HEK293 (cell line): Measurements from ENCODE around the gene OR1I1.

ENCODE experiments used
- CTCF ChIA-PET: fragments of 350-600 bp; formaldehyde crosslinking; extraction: SDS; loops from one replicate; lab custom pipeline; 2021; ENCODE audit warnings: antibody characterized with exemption; lab: Yijun Ruan, JAX
- POLR2A ChIA-PET: fragments of 300-600 bp; formaldehyde crosslinking; extraction: SDS; loops from one replicate; lab custom pipeline; 2020; ENCODE audit warnings: antibody characterized with exemption, inconsistent platforms; lab: Yijun Ruan, JAX
- H3K27ac ChIP-seq: fragments of 200-500 bp; sonication (Bioruptor generic); 2 replicates; pipeline ENCODE4 v1.5.1; 2014; ENCODE audit warnings: low read depth, low read length, control low read depth, inconsistent platforms; ENCODE audit errors: extremely low read depth
- H3K36me3 ChIP-seq, 2 experiments: fragments of 200-500 bp in 1 of 2; sonication (Bioruptor generic) in 1 of 2; 1 replicate in 1 of 2; 2 replicates in 1 of 2; pipeline ENCODE4 v1.5.1; 2014 to 2017; ENCODE audit warnings: inconsistent platforms in 2 of 2, low read length in 2 of 2; ENCODE audit not compliant: control insufficient read depth in 2 of 2, insufficient read depth in 1 of 2
- H3K4me1 ChIP-seq: fragments of 200-500 bp; sonication (Bioruptor generic); 2 replicates; pipeline ENCODE4 v1.5.1; 2014; ENCODE audit warnings: mild to moderate bottlenecking, low read length, inconsistent platforms; ENCODE audit not compliant: control insufficient read depth, insufficient read depth
- H3K4me3 ChIP-seq: 2 replicates; pipeline ENCODE4 v1.5.1; 2011; ENCODE audit warnings: low read depth, mild to moderate bottlenecking, control low read depth, low read length, moderate library complexity
- H3K9me3 ChIP-seq: fragments of 200-500 bp; sonication (Bioruptor generic); 2 replicates; pipeline ENCODE4 v1.5.1; 2014; ENCODE audit warnings: low read depth, low read length, inconsistent platforms; ENCODE audit not compliant: control insufficient read depth, insufficient read depth
- GLIS1 ChIP-seq: fragments of 450-650 bp; formaldehyde crosslinking; IDR thresholded peaks from 2 replicates; pipeline ENCODE4 v1.5.1; 2016; ENCODE audit warnings: missing biosample characterization, missing genetic modification characterization
- HOXA7 ChIP-seq: sonication (generic); formaldehyde crosslinking; IDR thresholded peaks from 2 replicates; pipeline ENCODE4 v1.8.1; 2022; ENCODE audit warnings: missing genetic modification reagents, borderline replicate concordance
- HOXC10 ChIP-seq: sonication (generic); formaldehyde crosslinking; IDR thresholded peaks from 2 replicates; pipeline ENCODE4 v1.8.1; 2023; ENCODE audit warnings: mild to moderate bottlenecking, missing genetic modification reagents
- KLF9 ChIP-seq: fragments of 450-650 bp; formaldehyde crosslinking; IDR thresholded peaks from 2 replicates; pipeline ENCODE4 v1.5.1; 2016; ENCODE audit warnings: missing biosample characterization, missing genetic modification characterization, low read depth
- PRDM1 ChIP-seq: fragments of 450-650 bp; formaldehyde crosslinking; IDR thresholded peaks from 2 replicates; pipeline ENCODE4; 2016; ENCODE audit warnings: missing biosample characterization, missing genetic modification characterization
- REPIN1 ChIP-seq: fragments of 450-650 bp; formaldehyde crosslinking; IDR thresholded peaks from 2 replicates; pipeline ENCODE4 v1.5.1; 2017; ENCODE audit warnings: missing biosample characterization, missing genetic modification characterization, low read depth
- SCRT1 ChIP-seq: fragments of 450-650 bp; formaldehyde crosslinking; IDR thresholded peaks from 2 replicates; pipeline ENCODE4 v1.5.1; 2016; ENCODE audit warnings: missing biosample characterization, missing genetic modification characterization, borderline replicate concordance
- SP2 ChIP-seq: fragments of 450-650 bp; formaldehyde crosslinking; IDR thresholded peaks from 2 replicates; pipeline ENCODE4 v1.5.1; 2016; ENCODE audit warnings: missing biosample characterization, missing genetic modification characterization
- ZBTB21 ChIP-seq: fragments of 450-650 bp; formaldehyde crosslinking; IDR thresholded peaks from 2 replicates; pipeline ENCODE4 v1.5.1; 2017; ENCODE audit warnings: missing biosample characterization, missing genetic modification characterization
- ZFHX2 ChIP-seq: fragments of 450-650 bp; formaldehyde crosslinking; conservative IDR thresholded peaks from 2 replicates; pipeline ENCODE4 v1.5.1; 2016; ENCODE audit warnings: missing biosample characterization, missing genetic modification characterization
- ZFP41 ChIP-seq: fragments of 450-650 bp; formaldehyde crosslinking; IDR thresholded peaks from 2 replicates; pipeline ENCODE4 v1.5.1; 2016; ENCODE audit warnings: missing biosample characterization, missing genetic modification characterization, borderline replicate concordance
- ZFP69B ChIP-seq: fragments of 450-650 bp; formaldehyde crosslinking; IDR thresholded peaks from 2 replicates; pipeline ENCODE4 v1.5.1; 2016; ENCODE audit warnings: missing biosample characterization, missing genetic modification characterization
- ZIC2 ChIP-seq: fragments of 450-650 bp; formaldehyde crosslinking; IDR thresholded peaks from 2 replicates; pipeline ENCODE4 v1.5.1; 2016; ENCODE audit warnings: missing biosample characterization, missing genetic modification characterization
- ZNF10 ChIP-seq: fragments of 450-650 bp; formaldehyde crosslinking; IDR thresholded peaks from 2 replicates; pipeline ENCODE4 v1.5.1; 2017; ENCODE audit warnings: missing biosample characterization, missing genetic modification characterization
- ZNF132 ChIP-seq: fragments of 450-650 bp; formaldehyde crosslinking; IDR thresholded peaks from 2 replicates; pipeline ENCODE4 v1.5.1; 2017; ENCODE audit warnings: missing biosample characterization, missing genetic modification characterization, borderline replicate concordance
- ZNF175 ChIP-seq: fragments of 450-650 bp; formaldehyde crosslinking; IDR thresholded peaks from 2 replicates; pipeline ENCODE4 v1.5.1; 2016; ENCODE audit warnings: missing biosample characterization, missing genetic modification characterization
- ZNF184 ChIP-seq: fragments of 450-650 bp; IDR thresholded peaks from 2 replicates; pipeline ENCODE4 v1.5.1; 2018; ENCODE audit warnings: missing biosample characterization, mild to moderate bottlenecking, missing genetic modification characterization
- ZNF274 ChIP-seq, 2 experiments: fragments of 200-500 bp in 1 of 2; fragments of 450-650 bp in 1 of 2; sonication (Bioruptor generic) in 1 of 2; formaldehyde crosslinking in 1 of 2; IDR thresholded peaks; 2 replicates each; pipeline versions ENCODE4 v1.5.1 to v1.6.1; 2014 to 2016; ENCODE audit warnings: borderline replicate concordance in 1 of 2, inconsistent platforms in 1 of 2, low read length in 1 of 2, missing biosample characterization in 1 of 2, missing genetic modification characterization in 1 of 2
- ZNF341 ChIP-seq: fragments of 450-650 bp; formaldehyde crosslinking; IDR thresholded peaks from 2 replicates; pipeline ENCODE4; 2016; ENCODE audit warnings: low read depth, missing biosample characterization, missing genetic modification characterization
- ZNF366 ChIP-seq: fragments of 450-650 bp; formaldehyde crosslinking; conservative IDR thresholded peaks from 2 replicates; pipeline ENCODE4 v1.5.1; 2016; ENCODE audit warnings: missing biosample characterization, missing genetic modification characterization
- ZNF404 ChIP-seq: fragments of 450-650 bp; formaldehyde crosslinking; IDR thresholded peaks from 2 replicates; pipeline ENCODE4 v1.5.1; 2017; ENCODE audit warnings: missing biosample characterization, missing genetic modification characterization
- ZNF501 ChIP-seq: fragments of 450-650 bp; formaldehyde crosslinking; IDR thresholded peaks from 2 replicates; pipeline ENCODE4 v1.5.1; 2016; ENCODE audit warnings: missing biosample characterization, missing genetic modification characterization
- ZNF585B ChIP-seq: fragments of 450-650 bp; formaldehyde crosslinking; IDR thresholded peaks from 2 replicates; pipeline ENCODE4 v1.5.1; 2016; ENCODE audit warnings: missing biosample characterization, missing genetic modification characterization
- ZNF624 ChIP-seq: fragments of 450-650 bp; formaldehyde crosslinking; IDR thresholded peaks from 2 replicates; pipeline ENCODE4 v1.5.1; 2017; ENCODE audit warnings: missing biosample characterization, missing genetic modification characterization
- ZNF670 ChIP-seq: fragments of 450-650 bp; formaldehyde crosslinking; IDR thresholded peaks from 2 replicates; pipeline ENCODE4 v1.5.1; 2016; ENCODE audit warnings: missing biosample characterization, missing genetic modification characterization, low read depth
- ZNF692 ChIP-seq: fragments of 450-650 bp; formaldehyde crosslinking; IDR thresholded peaks from 2 replicates; pipeline ENCODE4 v1.5.1; 2016; ENCODE audit warnings: missing biosample characterization, missing genetic modification characterization
- ZNF76 ChIP-seq: fragments of 450-650 bp; formaldehyde crosslinking; IDR thresholded peaks from 2 replicates; pipeline ENCODE4; 2016; ENCODE audit warnings: low read depth, missing biosample characterization, missing genetic modification characterization, borderline replicate concordance
- ZNF830 ChIP-seq: fragments of 450-650 bp; IDR thresholded peaks from 2 replicates; pipeline ENCODE4 v1.5.0; 2018; ENCODE audit warnings: missing biosample characterization, missing genetic modification characterization, low read depth, mild to moderate bottlenecking, moderate library complexity
- TF ChIP-seq, protein P1 (sequence below): fragments of 450-650 bp; formaldehyde crosslinking; IDR thresholded peaks from 2 replicates; pipeline ENCODE4 v1.5.1; 2016; ENCODE audit warnings: missing biosample characterization, missing genetic modification characterization
- TF ChIP-seq, protein P2 (sequence below): fragments of 450-650 bp; formaldehyde crosslinking; IDR thresholded peaks from 2 replicates; pipeline ENCODE4 v1.5.1; 2017; ENCODE audit warnings: missing biosample characterization, mild to moderate bottlenecking, missing genetic modification characterization, moderate library complexity

The OR1I1 gene

DNA sequence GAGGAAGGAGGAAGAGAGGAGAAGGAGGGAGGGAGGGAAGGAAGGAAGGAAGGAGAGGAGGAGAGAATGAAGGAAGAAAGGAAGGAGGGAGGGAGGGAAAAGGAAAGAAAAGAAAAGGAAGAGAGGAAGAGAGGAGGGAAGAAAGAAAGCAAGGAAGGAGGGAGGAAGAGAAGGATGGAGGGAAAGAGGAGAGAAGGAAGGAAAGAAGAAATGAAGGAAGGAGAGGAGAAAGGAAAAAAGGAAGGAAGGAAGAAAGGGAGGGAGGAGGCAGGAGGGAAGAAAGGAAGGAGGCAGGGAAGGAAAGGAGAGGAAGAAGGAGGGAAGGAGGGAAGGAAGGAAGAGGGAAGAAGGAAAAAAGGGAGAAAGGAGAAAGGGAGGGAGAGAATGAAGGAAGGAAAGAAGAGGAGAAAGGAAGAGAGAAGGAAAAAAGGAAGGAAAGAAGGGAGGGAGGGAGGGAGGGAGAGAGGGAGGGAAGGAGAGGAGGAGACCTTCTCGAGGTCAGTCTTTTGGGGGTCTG lies 46.2 kb upstream of the OR1I1 start (continued):
- TF ChIP-seq, protein P1, sequence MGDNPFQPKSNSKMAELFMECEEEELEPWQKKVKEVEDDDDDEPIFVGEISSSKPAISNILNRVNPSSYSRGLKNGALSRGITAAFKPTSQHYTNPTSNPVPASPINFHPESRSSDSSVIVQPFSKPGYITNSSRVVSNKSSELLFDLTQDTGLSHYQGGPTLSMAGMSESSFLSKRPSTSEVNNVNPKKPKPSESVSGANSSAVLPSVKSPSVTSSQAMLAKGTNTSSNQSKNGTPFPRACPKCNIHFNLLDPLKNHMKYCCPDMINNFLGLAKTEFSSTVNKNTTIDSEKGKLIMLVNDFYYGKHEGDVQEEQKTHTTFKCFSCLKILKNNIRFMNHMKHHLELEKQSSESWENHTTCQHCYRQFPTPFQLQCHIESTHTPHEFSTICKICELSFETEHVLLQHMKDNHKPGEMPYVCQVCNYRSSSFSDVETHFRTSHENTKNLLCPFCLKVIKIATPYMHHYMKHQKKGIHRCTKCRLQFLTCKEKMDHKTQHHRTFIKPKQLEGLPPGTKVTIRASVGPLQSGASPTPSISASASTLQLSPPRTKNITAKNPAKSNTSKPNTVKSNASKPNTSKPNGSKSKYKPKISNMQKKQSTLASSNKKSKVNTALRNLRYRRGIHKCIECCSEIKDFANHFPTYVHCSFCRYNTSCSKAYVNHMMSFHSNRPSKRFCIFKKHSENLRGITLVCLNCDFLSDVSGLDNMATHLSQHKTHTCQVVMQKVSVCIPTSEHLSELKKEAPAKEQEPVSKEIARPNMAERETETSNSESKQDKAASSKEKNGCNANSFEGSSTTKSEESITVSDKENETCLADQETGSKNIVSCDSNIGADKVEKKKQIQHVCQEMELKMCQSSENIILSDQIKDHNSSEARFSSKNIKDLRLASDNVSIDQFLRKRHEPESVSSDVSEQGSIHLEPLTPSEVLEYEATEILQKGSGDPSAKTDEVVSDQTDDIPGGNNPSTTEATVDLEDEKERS (tag by site-specific recombination), result no peak
- TF ChIP-seq ZNF366 (tag by site-specific recombination), result peak; percentile 93
- TF ChIP-seq ZNF830, result no peak
- no peak for TF ChIP-seq ZNF624 (tag by site-specific recombination)
- 0 out of 2 replicates have a peak, but pooled peaks have one; percentile 17 for TF ChIP-seq ZNF670 (tag by site-specific recombination)
- TF ChIP-seq ZNF501 (tag by site-specific recombination), result no peak
- TF ChIP-seq ZNF274 (IDR thresholded peaks at IDR 0.05; ENCODE audit: low read length), result no peak
- 0 out of 2 replicates have a peak, but pooled peaks have one; percentile 36 for TF ChIP-seq ZNF274 (tag by site-specific recombination; IDR thresholded peaks at IDR 0.05; ENCODE audit: borderline replicate concordance)
- TF ChIP-seq ZFHX2, result no peak
- TF ChIP-seq KLF9 (tag by site-specific recombination), result no peak
- no peak for TF ChIP-seq HOXC10 (CRISPR knock-in tag)
- 0 out of 2 replicates have a peak, but pooled peaks have one; percentile 24 for TF ChIP-seq ZNF404 (tag by site-specific recombination)
- no peak for TF ChIP-seq ZNF10 (tag by site-specific recombination)
- no peak for TF ChIP-seq HOXA7 (CRISPR knock-in tag)
- TF ChIP-seq ZFP41 (tag by site-specific recombination), result no peak
- TF ChIP-seq PRDM1 (tag by site-specific recombination), result peak; percentile 76; the same call in 1 of the 2 replicates
- no peak for TF ChIP-seq ZNF692
- TF ChIP-seq ZNF76 (tag by site-specific recombination), result no peak
- TF ChIP-seq REPIN1, result no peak
- TF ChIP-seq ZNF585B (tag by site-specific recombination), result no peak

DNA sequence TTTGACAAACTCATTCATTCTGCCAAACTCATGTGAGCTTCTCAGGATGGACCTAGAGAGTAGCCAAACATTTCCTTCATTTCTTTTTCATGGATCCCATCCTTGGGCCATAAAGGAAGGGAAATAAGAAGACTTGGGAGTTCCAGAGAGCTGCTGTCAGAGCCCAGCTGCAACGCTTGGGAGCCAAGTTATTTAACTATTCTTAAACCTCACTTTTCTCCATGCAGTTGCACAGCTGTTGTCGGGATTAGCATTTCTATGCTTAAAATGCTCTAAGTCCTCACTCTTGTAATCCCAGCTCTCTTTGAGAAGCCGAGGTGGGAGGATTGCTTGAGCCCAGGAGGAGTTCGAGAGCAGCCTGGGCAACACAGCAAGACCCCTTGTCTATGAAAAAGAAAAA lies 44.4 kb upstream of the OR1I1 start:
- TF ChIP-seq ZNF341 (no peak), SCRT1 (no peak), SP2 (no peak)
- no peak overlapping the region for H3K27ac ChIP-seq
- ChIA-PET POLR2A (no interaction called here), CTCF (no interaction called here)
- H3K9me3 ChIP-seq, result no peaks in the 10 kb centered on the region
- H3K36me3 ChIP-seq, result no peaks in the 10 kb centered on the region
- no peak overlapping the region for H3K4me3 ChIP-seq
- H3K4me1 ChIP-seq, result no peaks in the 10 kb centered on the region

DNA sequence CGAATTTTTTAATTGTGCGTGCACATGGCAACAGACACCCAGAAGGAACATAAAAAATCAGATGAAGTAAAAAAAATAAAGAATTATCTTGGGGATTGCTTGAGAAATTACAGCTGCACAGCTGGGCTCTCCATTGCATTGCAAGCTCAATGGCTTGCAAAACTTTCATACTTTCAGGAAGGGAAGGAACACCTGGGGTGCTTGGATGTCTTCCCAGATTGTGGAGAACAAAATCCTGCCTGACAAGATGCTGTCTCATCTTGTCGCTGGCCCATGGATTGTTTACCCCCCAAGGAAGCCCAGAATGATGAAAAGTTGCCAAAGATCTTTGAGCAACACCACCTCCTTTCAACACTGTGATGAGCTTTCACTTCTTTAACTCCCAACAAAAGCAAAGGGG lies 43.7 kb upstream of the OR1I1 start:
- Histone ChIP-seq H3K9me3 (no peaks in the 10 kb centered on the region), H3K27ac (no peak overlapping the region), H3K4me3 (no peak overlapping the region), H3K4me1 (no peaks in the 10 kb centered on the region), H3K36me3 (no peaks in the 10 kb centered on the region)
- ChIA-PET POLR2A (no interaction called here), CTCF (no interaction called here)
- TF ChIP-seq ZNF184 (no peak), ZNF132 (tag by site-specific recombination) (no peak), ZFP69B (tag by site-specific recombination) (no peak), ZIC2 (tag by site-specific recombination) (peak; percentile 54), ZBTB21 (no peak), ZNF175 (no peak), GLIS1 (tag by site-specific recombination) (peak; percentile 25; the same call in 1 of the 2 replicates)
- TF ChIP-seq, protein P2, sequence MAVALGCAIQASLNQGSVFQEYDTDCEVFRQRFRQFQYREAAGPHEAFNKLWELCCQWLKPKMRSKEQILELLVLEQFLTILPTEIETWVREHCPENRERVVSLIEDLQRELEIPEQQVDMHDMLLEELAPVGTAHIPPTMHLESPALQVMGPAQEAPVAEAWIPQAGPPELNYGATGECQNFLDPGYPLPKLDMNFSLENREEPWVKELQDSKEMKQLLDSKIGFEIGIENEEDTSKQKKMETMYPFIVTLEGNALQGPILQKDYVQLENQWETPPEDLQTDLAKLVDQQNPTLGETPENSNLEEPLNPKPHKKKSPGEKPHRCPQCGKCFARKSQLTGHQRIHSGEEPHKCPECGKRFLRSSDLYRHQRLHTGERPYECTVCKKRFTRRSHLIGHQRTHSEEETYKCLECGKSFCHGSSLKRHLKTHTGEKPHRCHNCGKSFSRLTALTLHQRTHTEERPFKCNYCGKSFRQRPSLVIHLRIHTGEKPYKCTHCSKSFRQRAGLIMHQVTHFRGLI (tag by site-specific recombination), result no peak
